Thyroid gland (tissue), 4 donors: ENCODE results near the gene RNF41. TPM values are rescaled to one million over a fixed set of nuclear protein-coding genes. Genes with fewer than 3 reads are reported as not detected.
"Not testable (repeated sequence)": the region's sequence is repeated elsewhere in the genome, so short reads cannot be mapped to it uniquely, and the experiment has no call there.

ENCODE experiments used
- DNase-seq, 2 donors: peaks; one replicate each; pipeline ENCODE4 v3.0.0-alpha.2; 2019
- H3K27ac ChIP-seq, 3 donors: fragments of 200-600 bp; sonication (generic); 1 replicate in 2 of 3; 2 replicates in 1 of 3; pipeline ENCODE4 v1.5.1; 2016 to 2019; ENCODE audit warnings: mild to moderate bottlenecking in 1 of 3, moderate library complexity in 1 of 3
- H3K27me3 ChIP-seq: fragments of 200-600 bp; sonication (generic); one replicate; pipeline ENCODE4 v1.5.1; 2019
- H3K36me3 ChIP-seq, 2 donors: fragments of 200-600 bp; sonication (generic); one replicate each; pipeline ENCODE4 v1.5.1; 2016 to 2019
- H3K4me1 ChIP-seq, 2 donors: fragments of 200-600 bp; sonication (generic); one replicate each; pipeline ENCODE4 v1.5.1; 2017 to 2019
- H3K4me3 ChIP-seq, 3 donors: fragments of 200-600 bp; sonication (generic); replicated peaks in 1 of 3; 1 replicate in 2 of 3; 2 replicates in 1 of 3; pipeline ENCODE4 v1.5.1; 2016; ENCODE audit warnings: mild to moderate bottlenecking in 1 of 3
- H3K9me3 ChIP-seq: fragments of 200-600 bp; sonication (generic); one replicate; pipeline ENCODE4 v1.5.1; 2017
- POLR2A ChIP-seq, 2 donors: fragments of 450-650 bp; IDR thresholded peaks; one replicate each; pipeline ENCODE4 v1.6.1; 2017; ENCODE audit warnings: antibody characterized with exemption in 2 of 2, mild to moderate bottlenecking in 2 of 2, moderate library complexity in 1 of 2
- WGBS, 2 donors: methylation state at CpG; one replicate each; pipeline ENCODE4 v1.1.5; 2017; 5-methylcytosine and 5-hydroxymethylcytosine counted together
- intact Hi-C: fragments of 100-400 bp; cut with DNase I; formaldehyde crosslinking; loops from one replicate; pipeline ENCODE4 v1.15.1; 2023
- total RNA-seq, 4 donors: library from RNA; depleted of rRNA; stranded (reverse); fragments of >200 nt; gene quantifications; one replicate each; pipeline ENCODE4 v1.2.3, GENCODE V29; 2016
- TF ChIP-seq, protein P1 (sequence below), 6 experiments: fragments of 200-600 bp in 3 of 6; fragments of 450-650 bp in 3 of 6; sonication (generic) in 3 of 6; IDR thresholded peaks; one replicate each; pipeline ENCODE4 v1.5.1; 2016 to 2019; ENCODE audit warnings: antibody characterized with exemption in 6 of 6, mild to moderate bottlenecking in 2 of 6, inconsistent platforms in 1 of 6, moderate library complexity in 1 of 6

Gene RNF41
- total RNA-seq, 4 donors from 2014 or later, result 63.4 to 89.7 (median 73.4) TPM

DNA sequence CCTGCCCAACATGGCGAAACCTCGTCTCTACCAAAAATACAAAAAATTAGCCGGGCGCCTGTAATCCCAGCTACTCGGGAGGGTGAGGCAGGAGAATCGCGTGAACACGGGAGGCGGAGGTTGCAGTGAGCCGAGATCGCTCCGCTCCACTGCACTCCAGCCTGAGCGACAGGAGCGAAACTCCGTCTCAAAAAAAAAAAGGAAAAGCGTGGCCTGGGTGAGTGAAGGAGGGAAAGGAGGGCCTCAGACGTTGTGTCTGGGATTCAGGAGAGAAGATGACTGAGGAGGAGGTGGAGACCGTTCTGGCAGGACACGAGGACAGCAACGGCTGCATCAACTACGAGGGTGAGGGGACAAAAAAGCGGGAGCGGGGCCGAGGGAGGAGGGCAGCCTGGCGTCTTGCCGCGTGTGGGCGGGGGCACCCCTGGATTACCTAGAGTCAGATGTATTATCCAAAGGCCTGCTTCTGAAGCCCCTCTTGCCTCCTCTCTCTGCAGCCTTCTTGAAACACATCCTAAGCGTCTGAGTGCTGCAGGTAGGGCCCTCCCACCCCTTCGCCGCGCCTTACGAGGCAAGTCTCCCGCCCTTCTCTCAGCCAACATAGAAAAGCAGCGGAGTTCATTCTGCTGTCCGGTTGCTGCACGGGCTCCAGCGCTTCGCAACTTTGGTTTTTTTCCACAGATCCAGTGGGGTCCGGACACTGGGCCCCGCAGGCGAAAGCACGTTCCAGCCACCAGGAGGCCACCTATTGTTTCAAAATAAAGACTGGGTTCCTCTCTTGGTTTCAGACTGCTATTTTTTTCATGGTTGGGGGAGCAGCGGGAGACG lies 64.3 kb downstream of the RNF41 start:
- peak overlapping the region; percentile 96 to 100 (median 99) for H3K27ac ChIP-seq
- TF ChIP-seq, protein P1, sequence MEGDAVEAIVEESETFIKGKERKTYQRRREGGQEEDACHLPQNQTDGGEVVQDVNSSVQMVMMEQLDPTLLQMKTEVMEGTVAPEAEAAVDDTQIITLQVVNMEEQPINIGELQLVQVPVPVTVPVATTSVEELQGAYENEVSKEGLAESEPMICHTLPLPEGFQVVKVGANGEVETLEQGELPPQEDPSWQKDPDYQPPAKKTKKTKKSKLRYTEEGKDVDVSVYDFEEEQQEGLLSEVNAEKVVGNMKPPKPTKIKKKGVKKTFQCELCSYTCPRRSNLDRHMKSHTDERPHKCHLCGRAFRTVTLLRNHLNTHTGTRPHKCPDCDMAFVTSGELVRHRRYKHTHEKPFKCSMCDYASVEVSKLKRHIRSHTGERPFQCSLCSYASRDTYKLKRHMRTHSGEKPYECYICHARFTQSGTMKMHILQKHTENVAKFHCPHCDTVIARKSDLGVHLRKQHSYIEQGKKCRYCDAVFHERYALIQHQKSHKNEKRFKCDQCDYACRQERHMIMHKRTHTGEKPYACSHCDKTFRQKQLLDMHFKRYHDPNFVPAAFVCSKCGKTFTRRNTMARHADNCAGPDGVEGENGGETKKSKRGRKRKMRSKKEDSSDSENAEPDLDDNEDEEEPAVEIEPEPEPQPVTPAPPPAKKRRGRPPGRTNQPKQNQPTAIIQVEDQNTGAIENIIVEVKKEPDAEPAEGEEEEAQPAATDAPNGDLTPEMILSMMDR (IDR thresholded peaks at IDR 0.05), result peak in 5 of 6 experiments; percentile 51 to 88 (median 84)
- peak in 1 of 2 donors; percentile 29 for TF ChIP-seq POLR2A (IDR thresholded peaks at IDR 0.05)
- H3K27me3 ChIP-seq, result no peaks in the 10 kb centered on the region
- H3K9me3 ChIP-seq, result no peaks in the 10 kb centered on the region
- 2 to 3% methylated on average over 45 of the region's 45 CpGs for WGBS, 2 donors
- H3K36me3 ChIP-seq, result peaks cover 28 to 29% of the 10 kb centered on the region in 2 donors
- peak; percentile 88 to 92 for DNase-seq
- intact Hi-C loops, result no loop called here
- H3K4me3 ChIP-seq, result peak overlapping the region in 2 of 3 donors; percentile 3 to 67
- peaks cover 32 to 42% of the 10 kb centered on the region in 2 donors for H3K4me1 ChIP-seq

DNA sequence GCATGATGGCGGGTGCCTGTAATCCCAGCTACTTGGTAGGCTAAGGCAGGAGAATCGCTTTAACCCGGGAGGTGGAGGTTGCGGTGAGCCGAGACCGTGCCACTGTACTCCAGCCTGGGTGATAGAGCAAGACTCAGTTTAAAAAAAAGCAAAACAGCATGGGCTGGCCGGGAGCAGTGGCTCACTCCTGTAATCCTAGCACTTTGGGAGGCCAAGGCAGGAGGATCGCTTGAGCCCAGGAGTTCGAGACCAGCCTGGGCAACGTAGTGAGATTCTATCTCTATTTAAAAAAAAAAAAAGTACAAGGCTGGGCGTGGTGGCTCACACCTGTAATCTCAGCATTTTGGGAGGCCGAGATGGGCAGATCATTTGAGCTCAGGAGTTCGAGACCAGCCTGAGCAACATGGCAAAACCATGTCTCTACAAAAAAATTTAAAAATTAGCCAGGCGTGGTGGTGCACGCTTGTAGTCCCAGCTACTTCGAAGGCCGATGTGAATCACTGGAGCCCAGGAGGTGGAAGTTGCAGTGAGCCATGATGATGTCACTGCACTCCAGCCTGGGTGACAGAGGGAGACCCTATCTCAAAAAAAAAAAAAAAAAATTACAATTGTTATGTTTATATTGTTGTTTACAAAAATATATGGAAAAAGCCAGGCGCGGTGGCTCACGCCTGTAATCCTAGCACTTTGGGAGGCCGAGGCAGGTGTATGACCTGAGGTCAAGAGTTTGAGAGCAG lies 65.1 kb downstream of the RNF41 start:
- 83 to 89% methylated on average over 21 of the region's 21 CpGs for WGBS, 2 donors
- intact Hi-C loops, H3K27me3 ChIP-seq, H3K9me3 ChIP-seq, DNase-seq: not testable (repeated sequence)
- peaks cover 20 to 21% of the 10 kb centered on the region in 2 donors for H3K36me3 ChIP-seq
- H3K4me3 ChIP-seq, result peak overlapping the region in 1 of 3 donors; percentile 67
- peaks cover 33 to 44% of the 10 kb centered on the region in 2 donors for H3K4me1 ChIP-seq
- peak overlapping the region; percentile 96 to 100 (median 99) for H3K27ac ChIP-seq

DNA sequence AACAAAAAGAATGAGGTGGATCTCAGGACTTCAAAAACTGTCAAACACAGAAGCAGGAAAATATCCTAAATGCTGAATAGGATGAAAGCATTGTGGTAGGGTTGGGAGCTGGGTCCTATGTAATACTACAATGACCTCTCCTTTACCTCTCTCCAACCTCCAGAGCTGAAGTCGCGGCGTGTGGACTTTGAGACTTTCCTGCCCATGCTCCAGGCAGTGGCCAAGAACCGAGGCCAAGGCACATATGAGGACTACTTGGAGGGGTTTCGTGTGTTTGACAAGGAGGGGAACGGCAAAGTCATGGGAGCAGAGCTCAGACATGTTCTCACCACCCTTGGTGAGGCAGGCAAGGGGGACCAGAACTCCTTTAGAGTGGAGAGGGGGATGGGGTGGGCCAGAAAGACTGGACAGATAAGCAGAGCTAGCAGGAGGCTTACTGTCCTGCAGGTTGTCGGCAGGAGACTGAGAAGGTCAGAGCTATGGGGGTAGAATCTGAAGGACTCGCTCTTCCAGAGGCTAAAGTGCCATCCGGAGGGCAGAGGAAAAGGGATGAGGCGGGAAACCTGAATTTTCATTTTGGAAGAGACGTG lies 66.4 kb downstream of the RNF41 start:
- intact Hi-C loops, result no loop called here
- H3K27ac ChIP-seq, result no peak overlapping the region
- no peak for DNase-seq

DNA sequence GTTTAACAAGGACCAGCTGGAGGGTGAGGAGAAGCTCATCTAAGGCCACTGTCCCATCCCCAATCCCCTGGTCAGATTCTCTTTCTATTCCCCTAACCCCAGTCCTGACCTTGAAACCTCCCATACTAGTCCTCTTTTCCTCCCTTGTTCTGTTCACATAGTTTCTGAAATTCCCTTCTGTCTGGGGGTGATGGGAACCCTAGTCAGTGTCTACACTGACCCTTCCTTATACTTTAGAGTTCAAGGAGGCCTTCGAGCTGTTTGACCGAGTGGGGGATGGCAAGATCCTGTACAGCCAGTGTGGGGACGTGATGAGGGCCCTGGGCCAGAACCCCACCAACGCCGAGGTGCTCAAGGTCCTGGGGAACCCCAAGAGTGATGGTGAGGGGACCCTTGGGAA lies 66.9 kb downstream of the RNF41 start:
- intact Hi-C loops, result no loop called here
- H3K36me3 ChIP-seq, result peaks cover 3 to 4% of the 10 kb centered on the region in 2 donors
- no peaks in the 10 kb centered on the region for H3K9me3 ChIP-seq
- no peak for DNase-seq
- H3K27ac ChIP-seq, result no peak overlapping the region
- WGBS, 2 donors, result 91 to 92% methylated on average over 5 of the region's 5 CpGs
- no peak for TF ChIP-seq POLR2A (IDR thresholded peaks at IDR 0.05)
- TF ChIP-seq, protein P1 (IDR thresholded peaks at IDR 0.05), result no peak
- no peak overlapping the region for H3K4me3 ChIP-seq
- peaks cover 25 to 37% of the 10 kb centered on the region in 2 donors for H3K4me1 ChIP-seq
- H3K27me3 ChIP-seq, result no peaks in the 10 kb centered on the region

More for the DNA sequence above, 66.4 kb downstream of the RNF41 start:
- Histone ChIP-seq H3K4me3 (no peak overlapping the region), H3K4me1 (peaks cover 30 to 42% of the 10 kb centered on the region in 2 donors), H3K27me3 (no peaks in the 10 kb centered on the region), H3K9me3 (no peaks in the 10 kb centered on the region), H3K36me3 (peaks cover 9% of the 10 kb centered on the region in 2 donors)
- 93 to 96% methylated on average over 11 of the region's 11 CpGs for WGBS, 2 donors
- TF ChIP-seq, protein P1 (IDR thresholded peaks at IDR 0.05), result no peak
- no peak for TF ChIP-seq POLR2A (IDR thresholded peaks at IDR 0.05)

DNA sequence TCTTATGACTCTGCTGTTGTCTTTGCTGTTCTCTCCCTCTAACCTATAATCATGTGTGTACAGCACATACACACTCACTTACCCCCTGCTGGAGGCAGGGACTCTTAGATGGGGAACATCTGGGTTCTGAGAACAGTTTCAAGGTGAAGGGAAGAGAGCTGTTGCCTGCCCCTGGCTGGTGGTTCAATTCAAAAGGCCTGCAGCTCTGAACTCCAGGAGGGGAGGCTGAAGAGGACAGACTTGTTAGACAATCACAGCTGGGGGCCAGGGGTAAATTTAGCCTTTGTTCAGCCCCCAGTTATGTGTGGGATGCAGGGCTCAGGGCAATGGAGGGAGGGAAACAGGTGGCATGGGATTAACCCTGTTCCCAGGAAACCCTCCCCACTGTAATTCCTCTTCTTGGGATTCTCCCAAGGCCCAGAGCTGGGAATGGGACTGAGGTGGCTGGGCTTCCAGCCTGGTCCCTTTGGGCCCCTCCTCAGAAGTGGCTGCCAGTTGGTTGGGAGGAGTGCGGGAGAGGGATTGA lies 67.4 kb downstream of the RNF41 start:
- no peaks in the 10 kb centered on the region for H3K27me3 ChIP-seq
- peaks cover 20 to 32% of the 10 kb centered on the region in 2 donors for H3K4me1 ChIP-seq
- WGBS, 2 donors, result 86 to 100% methylated on average over 1 of the region's 1 CpG
- H3K4me3 ChIP-seq, result no peak overlapping the region
- intact Hi-C loops, result no loop called here
- H3K27ac ChIP-seq, result no peak overlapping the region
- H3K9me3 ChIP-seq, result no peaks in the 10 kb centered on the region
- no peak for DNase-seq
- no peaks in the 10 kb centered on the region for H3K36me3 ChIP-seq
- TF ChIP-seq POLR2A (IDR thresholded peaks at IDR 0.05), result no peak
- TF ChIP-seq, protein P1 (IDR thresholded peaks at IDR 0.05), result no peak
